Thyroid gland (tissue), 4 donors: ENCODE results near the gene CHMP1A. TPM values are rescaled to one million over a fixed set of nuclear protein-coding genes. Genes with fewer than 3 reads are reported as not detected.

Experiments
- DNase-seq, 2 donors: peaks; one replicate each; pipeline ENCODE4 v3.0.0-alpha.2; 2019
- H3K27ac ChIP-seq, 3 donors: fragments of 200-600 bp; sonication (generic); 1 replicate in 2 of 3; 2 replicates in 1 of 3; pipeline ENCODE4 v1.5.1; 2016 to 2019; ENCODE audit warnings: mild to moderate bottlenecking in 1 of 3, moderate library complexity in 1 of 3
- H3K27me3 ChIP-seq: fragments of 200-600 bp; sonication (generic); one replicate; pipeline ENCODE4 v1.5.1; 2019
- H3K36me3 ChIP-seq, 2 donors: fragments of 200-600 bp; sonication (generic); one replicate each; pipeline ENCODE4 v1.5.1; 2016 to 2019
- H3K4me1 ChIP-seq, 2 donors: fragments of 200-600 bp; sonication (generic); one replicate each; pipeline ENCODE4 v1.5.1; 2017 to 2019
- H3K4me3 ChIP-seq, 3 donors: fragments of 200-600 bp; sonication (generic); replicated peaks in 1 of 3; 1 replicate in 2 of 3; 2 replicates in 1 of 3; pipeline ENCODE4 v1.5.1; 2016; ENCODE audit warnings: mild to moderate bottlenecking in 1 of 3
- H3K9me3 ChIP-seq: fragments of 200-600 bp; sonication (generic); one replicate; pipeline ENCODE4 v1.5.1; 2017
- POLR2A ChIP-seq, 2 donors: fragments of 450-650 bp; IDR thresholded peaks; one replicate each; pipeline ENCODE4 v1.6.1; 2017; ENCODE audit warnings: antibody characterized with exemption in 2 of 2, mild to moderate bottlenecking in 2 of 2, moderate library complexity in 1 of 2
- WGBS, 2 donors: methylation state at CpG; one replicate each; pipeline ENCODE4 v1.1.5; 2017; 5-methylcytosine and 5-hydroxymethylcytosine counted together
- intact Hi-C: fragments of 100-400 bp; cut with DNase I; formaldehyde crosslinking; loops from one replicate; pipeline ENCODE4 v1.15.1; 2023
- total RNA-seq, 4 donors: library from RNA; depleted of rRNA; stranded (reverse); fragments of >200 nt; gene quantifications; one replicate each; pipeline ENCODE4 v1.2.3, GENCODE V29; 2016
- TF ChIP-seq, protein P1 (sequence below), 6 experiments: fragments of 200-600 bp in 3 of 6; fragments of 450-650 bp in 3 of 6; sonication (generic) in 3 of 6; IDR thresholded peaks; one replicate each; pipeline ENCODE4 v1.5.1; 2016 to 2019; ENCODE audit warnings: antibody characterized with exemption in 6 of 6, mild to moderate bottlenecking in 2 of 6, inconsistent platforms in 1 of 6, moderate library complexity in 1 of 6

CHMP1A gene
- total RNA-seq, 4 donors from 2014 or later: 66.8 to 95.1 (median 76.0) TPM

DNA sequence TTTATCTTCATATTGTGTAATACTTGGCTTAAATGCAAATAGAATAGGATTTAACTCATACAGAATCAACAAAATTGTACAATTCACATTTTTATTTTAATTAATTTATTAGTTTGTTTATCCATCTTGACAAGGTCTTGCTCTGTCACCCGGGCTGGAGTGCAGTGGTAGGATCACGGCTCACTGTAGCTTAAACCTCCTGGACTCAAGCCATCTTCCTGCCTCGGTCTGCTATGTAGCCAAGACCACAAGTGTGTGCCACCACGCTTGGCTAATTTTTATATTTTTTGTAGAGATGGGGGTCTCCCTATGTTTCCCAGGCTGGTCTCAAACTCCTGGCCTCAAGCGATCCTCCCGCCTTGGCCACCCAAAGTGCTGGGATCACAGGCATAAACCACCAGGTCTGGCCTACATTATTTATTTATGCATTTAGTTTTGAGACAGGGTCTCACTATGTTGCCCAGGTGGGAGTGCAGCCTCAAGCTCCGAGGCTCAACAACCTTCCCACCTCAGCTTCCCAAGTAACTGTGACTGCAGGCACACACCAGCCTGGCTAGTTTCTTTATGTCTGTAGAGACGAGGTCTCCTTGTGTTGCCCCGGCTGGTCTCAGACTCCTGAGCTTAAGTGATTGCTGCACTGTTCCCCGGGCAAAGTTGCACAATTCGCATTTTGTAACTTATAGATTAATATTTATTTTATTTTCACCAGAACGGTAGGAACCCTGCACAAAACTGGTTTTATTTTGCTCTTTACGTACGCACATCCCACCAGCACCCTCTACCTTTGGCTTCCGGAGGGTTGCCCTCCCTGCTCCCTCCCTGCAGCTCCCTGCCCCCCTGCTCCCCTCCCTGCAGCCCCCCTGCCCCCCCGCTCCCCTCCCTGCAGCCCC is 39.2 kb downstream of the CHMP1A start:
- Histone ChIP-seq H3K36me3 (no peaks in the 10 kb centered on the region), H3K27me3 (no peaks in the 10 kb centered on the region), H3K4me1 (peaks cover 0 to 4% of the 10 kb centered on the region in 2 donors), H3K9me3 (no peaks in the 10 kb centered on the region), H3K27ac (no peak overlapping the region), H3K4me3 (no peak overlapping the region)
- no peak for TF ChIP-seq POLR2A (IDR thresholded peaks at IDR 0.05)
- TF ChIP-seq, protein P1, sequence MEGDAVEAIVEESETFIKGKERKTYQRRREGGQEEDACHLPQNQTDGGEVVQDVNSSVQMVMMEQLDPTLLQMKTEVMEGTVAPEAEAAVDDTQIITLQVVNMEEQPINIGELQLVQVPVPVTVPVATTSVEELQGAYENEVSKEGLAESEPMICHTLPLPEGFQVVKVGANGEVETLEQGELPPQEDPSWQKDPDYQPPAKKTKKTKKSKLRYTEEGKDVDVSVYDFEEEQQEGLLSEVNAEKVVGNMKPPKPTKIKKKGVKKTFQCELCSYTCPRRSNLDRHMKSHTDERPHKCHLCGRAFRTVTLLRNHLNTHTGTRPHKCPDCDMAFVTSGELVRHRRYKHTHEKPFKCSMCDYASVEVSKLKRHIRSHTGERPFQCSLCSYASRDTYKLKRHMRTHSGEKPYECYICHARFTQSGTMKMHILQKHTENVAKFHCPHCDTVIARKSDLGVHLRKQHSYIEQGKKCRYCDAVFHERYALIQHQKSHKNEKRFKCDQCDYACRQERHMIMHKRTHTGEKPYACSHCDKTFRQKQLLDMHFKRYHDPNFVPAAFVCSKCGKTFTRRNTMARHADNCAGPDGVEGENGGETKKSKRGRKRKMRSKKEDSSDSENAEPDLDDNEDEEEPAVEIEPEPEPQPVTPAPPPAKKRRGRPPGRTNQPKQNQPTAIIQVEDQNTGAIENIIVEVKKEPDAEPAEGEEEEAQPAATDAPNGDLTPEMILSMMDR (IDR thresholded peaks at IDR 0.05): no peak
- DNase-seq: peak; percentile 14 to 34
- intact Hi-C loops: no loop called here
- 39 to 45% methylated on average over 16 of the region's 16 CpGs for WGBS, 2 donors

DNA sequence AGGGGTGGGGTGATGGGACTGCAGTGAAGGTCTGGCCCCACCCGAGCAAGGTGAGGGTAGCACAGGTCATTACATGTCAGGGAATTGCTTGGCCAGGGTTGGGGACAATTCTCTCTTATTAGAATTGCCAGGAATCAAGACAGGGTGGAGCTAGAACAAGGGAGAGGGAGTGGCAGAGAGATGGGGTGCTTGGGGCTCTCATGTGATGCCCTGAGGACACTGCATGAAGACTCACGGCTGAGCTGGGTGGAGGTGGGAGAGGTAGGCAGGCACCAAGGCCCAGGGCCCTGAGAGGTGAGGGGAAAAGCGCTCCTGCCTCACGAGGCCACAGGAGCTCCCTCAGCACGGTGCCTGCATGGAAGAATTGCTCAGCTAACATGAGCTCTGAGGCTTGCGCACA is 40.5 kb downstream of the CHMP1A start:
- Histone ChIP-seq H3K27me3 (no peaks in the 10 kb centered on the region), H3K36me3 (no peaks in the 10 kb centered on the region), H3K4me3 (no peak overlapping the region)

DNA sequence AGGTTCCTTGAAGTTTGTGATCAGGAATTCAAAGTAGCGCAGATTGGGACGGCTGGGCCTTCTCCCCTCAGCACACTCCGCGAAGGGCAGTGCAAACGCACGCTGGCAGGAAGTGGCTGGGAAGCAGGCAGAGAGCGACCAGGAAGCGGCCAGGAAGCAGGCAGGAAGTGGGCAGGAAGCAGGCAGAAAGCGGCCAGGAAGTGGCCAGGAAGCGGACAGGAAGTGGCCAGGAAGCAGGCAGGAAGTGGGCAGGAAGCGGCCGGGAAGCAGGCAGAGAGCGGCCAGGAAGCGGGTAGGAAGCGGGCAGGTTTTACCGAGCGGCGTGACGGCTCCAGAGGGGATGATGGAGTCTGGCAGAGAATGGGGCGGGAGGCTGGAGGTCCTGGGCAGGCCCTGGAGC is 40.9 kb downstream of the CHMP1A start:
- 77 to 79% methylated on average over 20 of the region's 20 CpGs for WGBS, 2 donors

More for the DNA sequence above, 40.5 kb downstream of the CHMP1A start:
- Histone ChIP-seq H3K4me1 (peaks cover 0 to 4% of the 10 kb centered on the region in 2 donors), H3K27ac (no peak overlapping the region), H3K9me3 (no peaks in the 10 kb centered on the region)
- DNase-seq: no peak
- TF ChIP-seq, protein P1 (IDR thresholded peaks at IDR 0.05): no peak
- TF ChIP-seq POLR2A (IDR thresholded peaks at IDR 0.05): no peak
- WGBS, 2 donors: 64 to 71% methylated on average over 6 of the region's 6 CpGs
- intact Hi-C loops: no loop called here

DNA sequence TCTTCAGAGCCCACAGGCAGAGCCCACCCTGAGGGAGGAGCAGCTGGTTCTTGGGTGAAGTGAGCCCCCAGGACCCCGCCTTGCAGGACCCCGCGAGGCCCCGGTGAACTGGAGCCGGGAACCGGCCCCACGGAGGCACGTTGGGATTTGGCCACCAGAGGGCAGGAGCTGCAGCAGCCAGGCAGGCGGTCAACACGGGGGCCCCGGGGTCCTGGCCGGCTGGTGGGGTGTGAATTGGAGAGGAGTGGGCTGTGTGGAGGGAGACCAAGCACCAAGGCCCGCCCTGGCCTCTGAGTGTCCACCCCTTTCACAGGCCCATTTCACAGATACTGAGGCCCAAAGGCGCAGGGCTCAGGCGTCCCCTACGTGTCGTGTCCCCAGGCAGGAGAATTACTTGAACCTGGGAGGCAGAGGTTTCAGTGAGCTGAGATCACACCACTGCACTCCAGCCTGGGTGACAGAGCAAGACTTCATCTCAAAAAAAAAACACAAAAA is 41.9 kb downstream of the CHMP1A start:
- no peak for DNase-seq
- peaks cover 0 to 4% of the 10 kb centered on the region in 2 donors for H3K4me1 ChIP-seq
- H3K27me3 ChIP-seq: no peaks in the 10 kb centered on the region
- no peaks in the 10 kb centered on the region for H3K36me3 ChIP-seq
- H3K27ac ChIP-seq: no peak overlapping the region
- H3K9me3 ChIP-seq: no peaks in the 10 kb centered on the region
- TF ChIP-seq POLR2A (IDR thresholded peaks at IDR 0.05): no peak
- TF ChIP-seq, protein P1 (IDR thresholded peaks at IDR 0.05): peak in 4 of 6 experiments; percentile 25 to 39 (median 33)
- intact Hi-C loops: no loop called here
- WGBS, 2 donors: 48 to 66% methylated on average over 7 to 12 of the region's 17 CpGs
- H3K4me3 ChIP-seq: no peak overlapping the region

More for the DNA sequence above, 40.9 kb downstream of the CHMP1A start:
- TF ChIP-seq, protein P1 (IDR thresholded peaks at IDR 0.05): no peak
- no peak for TF ChIP-seq POLR2A (IDR thresholded peaks at IDR 0.05)
- intact Hi-C loops: no loop called here
- Histone ChIP-seq H3K4me1 (peaks cover 0 to 4% of the 10 kb centered on the region in 2 donors), H3K27me3 (no peaks in the 10 kb centered on the region), H3K9me3 (no peaks in the 10 kb centered on the region), H3K4me3 (no peak overlapping the region), H3K27ac (no peak overlapping the region), H3K36me3 (no peaks in the 10 kb centered on the region)
- DNase-seq: no peak

DNA sequence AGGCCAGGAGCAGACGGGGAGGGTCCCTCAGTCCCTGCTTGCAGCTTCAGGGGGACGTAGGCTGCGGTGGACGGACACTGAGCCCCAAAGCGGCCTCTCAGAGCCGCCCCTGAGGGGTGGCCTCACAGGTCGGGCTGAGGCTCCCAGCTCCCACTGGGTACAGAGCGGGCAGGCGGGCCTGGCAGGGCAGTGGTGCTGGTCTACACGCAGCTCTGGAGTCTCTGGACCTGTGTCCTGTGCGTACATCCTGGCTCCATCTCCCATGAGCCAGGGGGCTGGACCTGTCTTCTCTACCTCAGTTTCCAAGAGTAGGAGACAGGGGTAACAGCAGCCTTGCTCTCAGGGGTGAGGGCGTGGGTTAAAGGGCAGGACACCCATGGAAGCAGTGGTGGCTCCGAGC is 42.3 kb downstream of the CHMP1A start:
- 86 to 95% methylated on average over 4 to 8 of the region's 13 CpGs for WGBS, 2 donors
- H3K27me3 ChIP-seq: no peaks in the 10 kb centered on the region
- intact Hi-C loops: no loop called here
- no peak overlapping the region for H3K27ac ChIP-seq
- DNase-seq: no peak
- no peaks in the 10 kb centered on the region for H3K36me3 ChIP-seq
- no peak overlapping the region for H3K4me3 ChIP-seq
- H3K4me1 ChIP-seq: peaks cover 0 to 4% of the 10 kb centered on the region in 2 donors
- no peaks in the 10 kb centered on the region for H3K9me3 ChIP-seq
- no peak for TF ChIP-seq POLR2A (IDR thresholded peaks at IDR 0.05)
- TF ChIP-seq, protein P1 (IDR thresholded peaks at IDR 0.05): no peak
